HepG2 (cell line): Measurements from ENCODE around the gene TCFL5. TPM values are rescaled to one million over a fixed set of nuclear protein-coding genes. Genes with fewer than 3 reads are reported as not detected.

ENCODE experiments used
- ATAC-seq: fragments of 200-7000 bp; cut with Tn5 transposase; 3 replicates; pipeline ENCODE4 v1.9.1; 2020; ENCODE audit warnings: mild to moderate bottlenecking, moderate library complexity
- BruUV-seq: library from RNA; stranded (reverse); fragments of 400-500 nt; replicated peaks from 2 replicates; lab custom pipeline; 2021; lab: Mats Ljungman, UMichigan
- CTCF ChIA-PET: fragments of 300-600 bp; formaldehyde crosslinking; extraction: SDS; loops from one replicate; lab custom pipeline; 2021; ENCODE audit warnings: low total read pairs, inconsistent platforms, low intra/inter-chr PET ratio; lab: Yijun Ruan, JAX
- POLR2A ChIA-PET: fragments of 350-600 bp; sonication (Branson Sonifier 250); formaldehyde crosslinking; loops from one replicate; lab custom pipeline; 2020; ENCODE audit warnings: antibody characterized with exemption, inconsistent platforms; lab: Yijun Ruan, JAX
- DNase-seq: peaks from one replicate; pipeline ENCODE4 v3.0.0-alpha.2; 2015; ENCODE audit warnings: low spot score
- FAIRE-seq: peaks from 3 replicates; lab custom pipeline; 2011; peaks lifted over from hg19 to GRCh38; lab: Jason Lieb, UNC
- H2AFZ ChIP-seq: one replicate; pipeline ENCODE4 v1.6.1; 2011; ENCODE audit warnings: low read length, inconsistent platforms
- H3K27ac ChIP-seq: fragments of 300-600 bp; 3 replicates; pipeline ENCODE4 v1.8.0; 2011; ENCODE audit warnings: mixed run types, mild to moderate bottlenecking, mixed read lengths, low read length, inconsistent platforms; ENCODE audit not compliant: insufficient read depth; ENCODE audit errors: extremely low read length
- H3K27me3 ChIP-seq, 2 experiments: fragments of 200-600 bp in 1 of 2; 2 replicates in 1 of 2; 3 replicates in 1 of 2; pipeline versions ENCODE4 v1.6.0 to v1.8.0; 2011; ENCODE audit warnings: low read length in 2 of 2, mild to moderate bottlenecking in 2 of 2, moderate library complexity in 2 of 2, inconsistent platforms in 1 of 2; ENCODE audit not compliant: insufficient read depth in 2 of 2, control insufficient read depth in 1 of 2
- H3K36me3 ChIP-seq, 2 experiments: fragments of 200-600 bp in 1 of 2; replicated peaks in 1 of 2; 2 replicates in 1 of 2; 3 replicates in 1 of 2; pipeline versions ENCODE4 v1.5.1 to v1.8.0; 2011; ENCODE audit warnings: low read length in 2 of 2, inconsistent platforms in 1 of 2; ENCODE audit not compliant: insufficient read depth in 2 of 2, control insufficient read depth in 1 of 2
- H3K4me1 ChIP-seq: 2 replicates; pipeline ENCODE4 v1.5.1; 2012; ENCODE audit warnings: low read length, inconsistent platforms; ENCODE audit not compliant: insufficient read depth
- H3K4me2 ChIP-seq: 2 replicates; pipeline ENCODE4 v1.6.0; 2011; ENCODE audit warnings: low read depth, low read length, inconsistent platforms
- H3K4me3 ChIP-seq, 3 experiments: fragments of 200-600 bp in 1 of 3; sonication (generic), shearing (Covaris generic) in 1 of 3; replicated peaks in 1 of 3; 2 replicates each; pipeline ENCODE4 v1.5.1; 2011 to 2016; ENCODE audit warnings: low read length in 3 of 3, inconsistent platforms in 2 of 3, low read depth in 2 of 3, mild to moderate bottlenecking in 2 of 3, control low read depth in 1 of 3, mixed read lengths in 1 of 3; ENCODE audit not compliant: insufficient read depth in 1 of 3
- H3K79me2 ChIP-seq: one replicate; pipeline ENCODE4 v1.6.1; 2011; ENCODE audit warnings: low read length, inconsistent platforms; ENCODE audit not compliant: insufficient read depth
- H3K9ac ChIP-seq: 2 replicates; pipeline ENCODE4 v1.6.0; 2011; ENCODE audit warnings: mild to moderate bottlenecking, low read depth, low read length, inconsistent platforms; ENCODE audit not compliant: insufficient read depth
- H3K9me3 ChIP-seq: 2 replicates; pipeline ENCODE4 v1.5.1; 2012; ENCODE audit warnings: mild to moderate bottlenecking, low read length
- H4K20me1 ChIP-seq: 2 replicates; pipeline ENCODE4 v1.6.0; 2011; ENCODE audit warnings: inconsistent platforms, mild to moderate bottlenecking, low read length, moderate library complexity; ENCODE audit not compliant: insufficient read depth
- POLR2A ChIP-seq, 2 experiments: IDR thresholded peaks; 2 replicates each; pipeline ENCODE4 v1.6.1; 2011; ENCODE audit warnings: low read depth in 2 of 2, low read length in 2 of 2, mild to moderate bottlenecking in 1 of 2, moderate library complexity in 1 of 2; ENCODE audit not compliant: insufficient read depth in 1 of 2
- RBFOX2 ChIP-seq: fragments of 200-400 bp; formaldehyde crosslinking; IDR thresholded peaks from 2 replicates; pipeline ENCODE4 v1.6.1; 2017; ENCODE audit warnings: low read depth, mild to moderate bottlenecking, low read length
- ZNF660 ChIP-seq: sonication (generic); formaldehyde crosslinking; IDR thresholded peaks from 2 replicates; pipeline ENCODE4 v1.5.1; 2020; ENCODE audit warnings: mild to moderate bottlenecking, low read depth, missing genetic modification reagents, borderline replicate concordance
- WGBS: methylation state at CpG from one replicate; pipeline ENCODE4 v1.1.6; 2017; ENCODE audit warnings: low lambda C conversion rate; 5-methylcytosine and 5-hydroxymethylcytosine counted together
- in situ Hi-C: cut with HindIII; loops from 2 replicates; pipeline ENCODE4 v1.10.0; 2017; ENCODE audit warnings: low pct_unique_long_range_greater_than_20kb; ENCODE audit not compliant: extremely low pct_ligation_motif_present
- intact Hi-C: fragments of 100-400 bp; cut with micrococcal nuclease; formaldehyde crosslinking; loops from one replicate; pipeline ENCODE4 v1.10.0; 2022; ENCODE audit not compliant: unreplicated experiment
- polyA plus RNA-seq, 8 experiments: library from polyadenylated mRNA; depleted of rRNA in 3 of 8; stranded (reverse) in 7 of 8; unstranded in 1 of 8; fragments of >200 nt; fragmentation: Illumina TruSeq in 4 of 8; extraction: Trizol in 4 of 8; gene quantifications; 2 replicates each; pipeline versions ENCODE4 v1.2.1 to v1.2.3, GENCODE V29; 2011 to 2016; ENCODE audit warnings: low read depth in 4 of 8, missing spikeins in 1 of 8, mixed read lengths in 1 of 8; ENCODE audit not compliant: insufficient read depth in 1 of 8
- total RNA-seq, 5 experiments: library from RNA; depleted of rRNA; stranded (reverse); fragments of >200 nt; fragmentation: Illumina TruSeq; extraction: Trizol; gene quantifications; 2 replicates each; pipeline ENCODE4 v1.2.3, GENCODE V29; 2016; ENCODE audit warnings: low read depth in 1 of 5
- TF ChIP-seq, protein P1 (sequence below): sonication (generic); formaldehyde crosslinking; IDR thresholded peaks from 2 replicates; pipeline ENCODE4 v1.8.1; 2023; ENCODE audit warnings: mild to moderate bottlenecking, moderate library complexity, missing genetic modification reagents
- TF ChIP-seq, protein P2 (sequence below): IDR thresholded peaks from 2 replicates; pipeline ENCODE4 v1.6.1; 2016
- TF ChIP-seq, protein P3 (sequence below): sonication (generic); formaldehyde crosslinking; IDR thresholded peaks from 2 replicates; pipeline ENCODE4 v1.5.1; 2020; ENCODE audit warnings: missing genetic modification reagents, mild to moderate bottlenecking, borderline replicate concordance

Gene TCFL5
- total and polyA plus RNA-seq, 2 of the 13 experiments (the other 11 are each of a cell fraction or from before 2014, with no cell fraction given), result 14.8 to 20.0 TPM

DNA sequence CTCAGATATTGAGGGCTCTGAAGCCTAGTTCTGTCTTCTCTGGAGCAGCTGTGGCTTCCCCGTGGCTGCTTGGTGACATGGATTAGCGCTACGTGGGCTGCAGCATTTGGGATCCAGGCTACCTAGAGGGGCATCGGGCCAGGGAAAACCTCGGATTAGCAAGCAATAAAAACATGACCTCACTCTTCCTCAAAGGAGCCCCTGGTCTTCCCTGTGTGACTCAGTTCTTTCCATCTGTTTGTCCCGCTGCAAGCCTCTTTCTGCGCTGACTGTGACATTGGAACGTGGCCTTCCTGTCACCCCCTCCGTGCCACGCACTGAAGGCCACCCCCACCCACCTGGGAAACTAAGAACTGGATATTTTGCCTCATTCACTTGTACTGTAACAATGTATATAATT, 61.7 kb downstream of the TCFL5 start:
- ATAC-seq, result no peak
- POLR2A ChIA-PET, result no interaction called here
- Histone ChIP-seq H3K9ac (no peak overlapping the region), H3K79me2 (peaks cover 8% of the 10 kb centered on the region), H3K4me1 (peaks cover 36% of the 10 kb centered on the region), H2AFZ (no peak overlapping the region), H3K36me3 (peaks cover 27 to 36% of the 10 kb centered on the region in 2 experiments), H3K27me3 (no peaks in the 10 kb centered on the region), H3K4me2 (no peak overlapping the region), H3K27ac (no peak overlapping the region), H3K4me3 (no peak overlapping the region), H3K9me3 (no peaks in the 10 kb centered on the region), H4K20me1 (peaks cover 5% of the 10 kb centered on the region; the same call in 1 of the 2 replicates)
- no TSS peak for BruUV-seq
- CTCF ChIA-PET, result interaction anchor here (0.8 kb wide), 1 partner anchor 8 kb away, joined by 3 read pairs; no protein-coding TSS in a partner anchor
- TF ChIP-seq RBFOX2 (peak; percentile 60; the same call in 1 of the 2 replicates), ZNF660 (no peak), POLR2A (IDR thresholded peaks at IDR 0.05; ENCODE audit: insufficient read depth in 1 of 2, low read depth in 2 of 2, low read length in 2 of 2) (peak in 1 of 2 experiments; percentile 39; a peak in 1 of 4 replicates)
- TF ChIP-seq, protein P1, sequence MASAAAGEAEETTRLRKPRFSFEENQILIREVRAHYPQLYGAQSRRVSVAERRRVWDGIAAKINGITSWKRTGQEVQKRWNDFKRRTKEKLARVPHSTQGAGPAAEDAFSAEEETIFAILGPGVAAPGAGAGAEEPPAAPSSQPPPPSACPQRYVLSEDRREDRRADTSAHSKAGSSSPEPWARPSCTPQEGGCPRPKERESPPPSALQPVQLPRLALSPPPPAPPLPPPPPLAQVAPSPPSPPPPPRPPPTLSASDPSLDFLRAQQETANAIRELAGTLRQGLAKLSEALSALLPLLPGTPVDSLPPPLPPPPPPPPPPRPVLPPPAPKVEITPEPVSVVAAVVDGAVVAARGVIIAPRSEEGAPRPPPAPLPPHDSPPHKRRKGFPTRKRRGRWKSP, result no peak
- TF ChIP-seq, protein P2, sequence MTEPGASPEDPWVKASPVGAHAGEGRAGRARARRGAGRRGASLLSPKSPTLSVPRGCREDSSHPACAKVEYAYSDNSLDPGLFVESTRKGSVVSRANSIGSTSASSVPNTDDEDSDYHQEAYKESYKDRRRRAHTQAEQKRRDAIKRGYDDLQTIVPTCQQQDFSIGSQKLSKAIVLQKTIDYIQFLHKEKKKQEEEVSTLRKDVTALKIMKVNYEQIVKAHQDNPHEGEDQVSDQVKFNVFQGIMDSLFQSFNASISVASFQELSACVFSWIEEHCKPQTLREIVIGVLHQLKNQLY (CRISPR knock-in tag), result no peak
- TF ChIP-seq, protein P3, sequence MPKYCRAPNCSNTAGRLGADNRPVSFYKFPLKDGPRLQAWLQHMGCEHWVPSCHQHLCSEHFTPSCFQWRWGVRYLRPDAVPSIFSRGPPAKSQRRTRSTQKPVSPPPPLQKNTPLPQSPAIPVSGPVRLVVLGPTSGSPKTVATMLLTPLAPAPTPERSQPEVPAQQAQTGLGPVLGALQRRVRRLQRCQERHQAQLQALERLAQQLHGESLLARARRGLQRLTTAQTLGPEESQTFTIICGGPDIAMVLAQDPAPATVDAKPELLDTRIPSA (CRISPR knock-in tag), result no peak
- FAIRE-seq, result no peak
- 94% methylated on average over 10 of the region's 10 CpGs for whole genome bisulfite sequencing
- in situ Hi-C loops, result loop anchor here (25.0 kb wide), 1 partner anchor 288 kb away; no protein-coding TSS in a partner anchor
- no peak for DNase-seq
- intact Hi-C loops, result loop anchor here (10.0 kb wide), 1 partner anchor 425 kb away; no protein-coding TSS in a partner anchor
